Trophoblast cell (in vitro differentiated cells and primary cell): Measurements from ENCODE around the gene NUFIP1.

ENCODE experiments used
- DNase-seq, 2 donors: peaks; one replicate each; pipeline ENCODE4 v3.0.0-alpha.2; 2016
- H2AFZ ChIP-seq: 2 replicates; pipeline ENCODE4 v1.6.1; 2013; ENCODE audit warnings: low read length, moderate library complexity, mild to moderate bottlenecking; ENCODE audit not compliant: insufficient read depth, poor library complexity
- H2AK5ac ChIP-seq: 2 replicates; pipeline ENCODE4 v1.6.1; 2013; ENCODE audit warnings: mild to moderate bottlenecking, low read length
- H2BK120ac ChIP-seq: 2 replicates; pipeline ENCODE4 v1.6.1; 2013; ENCODE audit warnings: low read length, mild to moderate bottlenecking, moderate library complexity; ENCODE audit not compliant: insufficient read depth, poor library complexity
- H2BK12ac ChIP-seq: 2 replicates; pipeline ENCODE4 v1.6.1; 2013; ENCODE audit warnings: mild to moderate bottlenecking, low read length, moderate library complexity
- H2BK5ac ChIP-seq: 2 replicates; pipeline ENCODE4 v1.6.1; 2013; ENCODE audit warnings: low read length, low read depth, moderate library complexity, mild to moderate bottlenecking; ENCODE audit not compliant: poor library complexity
- H3K14ac ChIP-seq: 2 replicates; pipeline ENCODE4 v1.6.1; 2013; ENCODE audit warnings: mild to moderate bottlenecking, low read length
- H3K18ac ChIP-seq: 2 replicates; pipeline ENCODE4 v1.6.1; 2013; ENCODE audit warnings: mild to moderate bottlenecking, low read length
- H3K23ac ChIP-seq: 2 replicates; pipeline ENCODE4 v1.6.1; 2013; ENCODE audit warnings: low read length
- H3K27ac ChIP-seq: 2 replicates; pipeline ENCODE4 v1.5.1; 2013; ENCODE audit warnings: low read depth, mild to moderate bottlenecking, inconsistent platforms, low read length, moderate library complexity
- H3K27me3 ChIP-seq: 2 replicates; pipeline ENCODE4 v1.6.1; 2013; ENCODE audit warnings: inconsistent platforms, mild to moderate bottlenecking, low read length, moderate library complexity; ENCODE audit not compliant: insufficient read depth
- H3K36me3 ChIP-seq, 2 experiments: 1 replicate in 1 of 2; 2 replicates in 1 of 2; pipeline ENCODE4 v1.6.1; 2013; ENCODE audit warnings: low read length in 2 of 2, mild to moderate bottlenecking in 2 of 2, moderate library complexity in 1 of 2; ENCODE audit not compliant: insufficient read depth in 2 of 2, control insufficient read depth in 1 of 2
- H3K4ac ChIP-seq: 2 replicates; pipeline ENCODE4 v1.6.1; 2013; ENCODE audit warnings: low read depth, mild to moderate bottlenecking, low read length, moderate library complexity
- H3K4me1 ChIP-seq, 2 experiments: 1 replicate in 1 of 2; 2 replicates in 1 of 2; pipeline ENCODE4 v1.6.1; 2013; ENCODE audit warnings: low read length in 2 of 2, mild to moderate bottlenecking in 2 of 2, moderate library complexity in 1 of 2; ENCODE audit not compliant: insufficient read depth in 2 of 2, control insufficient read depth in 1 of 2
- H3K4me2 ChIP-seq: 2 replicates; pipeline ENCODE4 v1.6.1; 2013; ENCODE audit warnings: inconsistent platforms, mild to moderate bottlenecking, low read length, moderate library complexity
- H3K4me3 ChIP-seq: 2 replicates; pipeline ENCODE4 v1.5.1; 2013; ENCODE audit warnings: mild to moderate bottlenecking, low read depth, low read length, inconsistent platforms
- H3K79me1 ChIP-seq: one replicate; pipeline ENCODE4 v1.6.1; 2013; ENCODE audit warnings: low read length
- H3K79me2 ChIP-seq: 2 replicates; pipeline ENCODE4 v1.6.1; 2013; ENCODE audit warnings: low read length, mild to moderate bottlenecking; ENCODE audit not compliant: control insufficient read depth, insufficient read depth, poor library complexity
- H3K9ac ChIP-seq: 2 replicates; pipeline ENCODE4 v1.6.1; 2013; ENCODE audit warnings: mild to moderate bottlenecking, low read length
- H3K9me3 ChIP-seq: 2 replicates; pipeline ENCODE4 v1.6.1; 2013; ENCODE audit warnings: low read depth, mild to moderate bottlenecking, control low read depth, inconsistent platforms, low read length; ENCODE audit not compliant: insufficient read depth
- H4K12ac ChIP-seq: 2 replicates; pipeline ENCODE4 v1.6.1; 2013; ENCODE audit warnings: low read depth, mild to moderate bottlenecking, low read length, moderate library complexity
- H4K8ac ChIP-seq: 2 replicates; pipeline ENCODE4 v1.6.1; 2013; ENCODE audit warnings: low read depth, mild to moderate bottlenecking, low read length, moderate library complexity
- H4K91ac ChIP-seq: one replicate; pipeline ENCODE4 v1.6.1; 2013; ENCODE audit warnings: low read depth, mild to moderate bottlenecking, low read length, moderate library complexity
- WGBS: extraction: QIAGEN DNeasy Blood & Tissue Kit; methylation state at CpG from one replicate; pipeline ENCODE4 v1.1.7; 2013; ENCODE audit warnings: missing lambda C conversion rate; ENCODE audit not compliant: insufficient read length, insufficient coverage; ENCODE audit errors: extremely low coverage; 5-methylcytosine and 5-hydroxymethylcytosine counted together

The NUFIP1 gene

DNA sequence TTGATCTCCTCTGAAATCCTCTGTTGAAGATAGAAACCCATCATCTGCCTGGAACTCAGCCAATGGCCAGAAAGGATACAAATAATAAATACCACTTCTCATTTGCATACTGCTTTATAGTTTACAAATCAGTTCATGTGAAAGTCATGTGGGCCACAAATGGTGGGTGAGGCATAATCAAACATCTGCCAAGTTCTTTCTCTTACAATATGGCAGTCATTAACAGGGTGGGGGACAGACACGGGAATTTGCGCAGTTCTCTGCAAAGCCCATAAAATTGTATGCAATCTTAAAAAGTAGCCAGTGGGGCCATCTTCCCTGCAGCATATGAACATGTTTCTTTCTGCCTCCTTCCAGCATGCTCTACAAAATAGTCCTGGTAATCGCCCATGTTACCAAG lies 59.6 kb downstream of the NUFIP1 start:
- no peak overlapping the region for H3K18ac ChIP-seq
- H3K79me1 ChIP-seq = no peaks in the 10 kb centered on the region
- H4K91ac ChIP-seq = no peak overlapping the region
- H3K9ac ChIP-seq = no peak overlapping the region
- no peak overlapping the region for H2AK5ac ChIP-seq
- H3K4me2 ChIP-seq = no peak overlapping the region
- no peak overlapping the region for H3K4ac ChIP-seq
- no peak overlapping the region for H2BK12ac ChIP-seq
- H2BK5ac ChIP-seq = no peak overlapping the region
- no peaks in the 10 kb centered on the region for H3K79me2 ChIP-seq
- no peaks in the 10 kb centered on the region for H3K9me3 ChIP-seq
- peaks cover 0 to 5% of the 10 kb centered on the region in 2 experiments for H3K4me1 ChIP-seq
- H3K27me3 ChIP-seq = no peaks in the 10 kb centered on the region
- no peak overlapping the region for H3K4me3 ChIP-seq
- no peak overlapping the region for H2BK120ac ChIP-seq
- no peak overlapping the region for H2AFZ ChIP-seq
- no CpG with 5 or more reads among the region's 3 CpGs for WGBS
- no peak for DNase-seq
- H3K23ac ChIP-seq = no peak overlapping the region
- H3K36me3 ChIP-seq = no peaks in the 10 kb centered on the region
- H3K27ac ChIP-seq = no peak overlapping the region
- H3K14ac ChIP-seq = no peak overlapping the region
- H4K12ac ChIP-seq = no peak overlapping the region
- no peak overlapping the region for H4K8ac ChIP-seq

DNA sequence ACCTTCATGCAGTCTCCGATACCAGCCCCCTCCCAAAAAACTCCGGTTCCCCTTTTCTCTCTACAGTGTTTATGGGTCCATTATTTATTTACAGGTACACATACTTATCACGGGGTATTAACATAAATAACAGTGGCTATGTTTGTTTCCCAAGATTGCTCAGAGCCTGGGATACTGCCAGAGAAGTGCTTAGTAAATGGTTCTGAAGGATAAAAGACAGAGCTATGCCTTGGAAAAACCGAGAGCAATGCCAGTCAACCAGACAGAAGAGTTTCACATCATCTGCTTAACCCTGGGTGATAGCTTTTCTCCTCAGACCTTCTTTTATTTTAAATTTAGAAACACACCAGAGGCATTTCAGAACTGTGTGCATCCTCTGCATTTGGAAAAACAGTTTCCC lies 61.3 kb downstream of the NUFIP1 start:
- H3K4me2 ChIP-seq = no peak overlapping the region
- H3K4ac ChIP-seq = no peak overlapping the region

DNA sequence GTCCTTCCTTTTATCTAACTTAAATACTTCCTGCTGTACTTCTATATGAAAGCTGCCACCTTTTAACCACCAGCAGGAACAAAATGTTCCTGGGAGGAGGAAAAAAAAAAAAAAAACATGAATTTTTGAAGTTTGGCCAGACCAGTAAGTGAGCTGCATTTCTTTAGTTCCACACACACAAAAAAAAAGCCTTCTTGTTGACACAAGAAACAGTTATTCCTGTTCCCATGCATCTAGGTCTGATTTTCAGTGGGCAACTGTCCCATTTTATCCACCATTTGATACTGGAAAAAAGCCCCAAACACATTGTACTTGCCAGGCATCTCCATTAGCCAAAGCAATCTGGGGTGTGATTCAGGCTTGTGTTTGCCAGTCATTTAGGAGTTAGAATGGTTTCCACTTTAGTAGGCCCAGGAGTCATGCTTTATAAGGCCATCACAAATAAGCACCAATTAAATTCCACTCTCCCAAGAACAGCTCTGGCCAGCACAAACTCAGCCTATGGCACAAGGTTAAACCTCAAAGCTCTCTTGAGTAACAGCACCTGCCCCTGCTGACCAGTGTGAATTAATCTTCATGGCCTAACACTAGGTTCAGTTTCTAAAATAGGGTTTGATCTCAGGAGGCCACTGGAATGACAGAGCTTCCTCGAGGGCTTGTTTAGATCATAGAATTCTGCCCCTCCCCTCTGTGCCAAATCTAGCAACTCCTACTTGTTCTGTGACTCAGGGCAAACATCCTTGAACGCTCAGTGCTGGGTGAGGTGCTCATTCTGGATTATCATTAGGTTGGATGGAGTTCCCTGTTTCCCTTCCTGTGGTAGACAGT lies 67.1 kb downstream of the NUFIP1 start:
- H3K4ac ChIP-seq = no peak overlapping the region
- DNase-seq = no peak
- no peaks in the 10 kb centered on the region for H3K27me3 ChIP-seq
- WGBS = no CpG with 5 or more reads among the region's 2 CpGs
- H3K27ac ChIP-seq = no peak overlapping the region
- H3K9ac ChIP-seq = no peak overlapping the region
- H2BK12ac ChIP-seq = no peak overlapping the region
- H3K4me1 ChIP-seq = peaks cover 8 to 9% of the 10 kb centered on the region in 2 experiments
- no peak overlapping the region for H2AK5ac ChIP-seq
- H4K91ac ChIP-seq = no peak overlapping the region
- no peak overlapping the region for H3K4me2 ChIP-seq
- H3K4me3 ChIP-seq = no peak overlapping the region
- H2BK120ac ChIP-seq = no peak overlapping the region
- H4K12ac ChIP-seq = no peak overlapping the region
- no peak overlapping the region for H2AFZ ChIP-seq
- H3K18ac ChIP-seq = no peak overlapping the region
- H3K9me3 ChIP-seq = no peaks in the 10 kb centered on the region
- H3K79me2 ChIP-seq = peaks cover 5% of the 10 kb centered on the region
- peaks cover 11% of the 10 kb centered on the region for H3K79me1 ChIP-seq
- H2BK5ac ChIP-seq = no peak overlapping the region
- H3K14ac ChIP-seq = no peak overlapping the region
- H3K23ac ChIP-seq = no peak overlapping the region
- H4K8ac ChIP-seq = no peak overlapping the region
- no peaks in the 10 kb centered on the region for H3K36me3 ChIP-seq

More for the DNA sequence above, 61.3 kb downstream of the NUFIP1 start:
- H3K18ac ChIP-seq = no peak overlapping the region
- no peak overlapping the region for H3K23ac ChIP-seq
- no peak overlapping the region for H2AFZ ChIP-seq
- H2BK5ac ChIP-seq = no peak overlapping the region
- no CpG with 5 or more reads among the region's 4 CpGs for WGBS
- H3K9ac ChIP-seq = no peak overlapping the region
- H4K8ac ChIP-seq = no peak overlapping the region
- H3K79me1 ChIP-seq = no peaks in the 10 kb centered on the region
- H3K14ac ChIP-seq = no peak overlapping the region
- no peak overlapping the region for H2BK12ac ChIP-seq
- H2BK120ac ChIP-seq = no peak overlapping the region
- peaks cover 0 to 5% of the 10 kb centered on the region in 2 experiments for H3K4me1 ChIP-seq
- no peak overlapping the region for H3K4me3 ChIP-seq
- no peak overlapping the region for H4K91ac ChIP-seq
- no peaks in the 10 kb centered on the region for H3K36me3 ChIP-seq
- no peaks in the 10 kb centered on the region for H3K79me2 ChIP-seq
- H3K9me3 ChIP-seq = no peaks in the 10 kb centered on the region
- no peak overlapping the region for H4K12ac ChIP-seq
- DNase-seq = no peak
- H3K27ac ChIP-seq = no peak overlapping the region
- H3K27me3 ChIP-seq = no peaks in the 10 kb centered on the region
- H2AK5ac ChIP-seq = no peak overlapping the region

DNA sequence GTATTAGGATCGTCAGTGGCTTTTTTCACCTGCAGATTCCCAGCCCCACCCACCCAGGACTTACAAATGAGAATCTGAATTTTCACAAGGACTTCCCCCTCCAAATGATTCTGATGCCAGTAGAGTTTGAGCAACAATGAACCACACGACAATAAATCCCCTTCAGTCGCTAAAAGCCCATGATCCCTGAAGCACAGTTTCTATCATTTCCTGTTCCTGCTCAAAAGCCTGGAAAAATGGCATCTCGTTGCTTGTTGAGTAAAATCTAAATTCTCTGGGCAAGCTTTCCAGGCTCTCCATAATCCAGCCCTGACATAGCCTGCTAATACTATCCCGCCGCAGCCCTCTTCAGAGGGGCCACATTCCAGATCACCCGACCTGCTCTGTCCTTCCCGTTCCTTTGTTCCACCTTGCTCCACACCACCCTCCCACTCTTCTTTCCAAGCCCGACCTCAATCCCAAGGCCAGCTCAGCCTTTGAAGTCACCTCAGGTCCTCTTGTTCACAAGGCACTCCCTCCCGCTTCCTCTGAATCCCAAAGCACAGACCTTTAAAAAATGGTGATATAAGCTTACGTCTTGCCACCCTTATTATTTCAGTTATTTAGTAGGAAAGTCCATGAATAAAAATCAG lies 67.9 kb downstream of the NUFIP1 start:
- H4K8ac ChIP-seq = no peak overlapping the region
- DNase-seq = no peak
- no peaks in the 10 kb centered on the region for H3K36me3 ChIP-seq
- no peak overlapping the region for H3K27ac ChIP-seq
- peaks cover 5% of the 10 kb centered on the region for H3K79me2 ChIP-seq
- peaks cover 8 to 9% of the 10 kb centered on the region in 2 experiments for H3K4me1 ChIP-seq
- no peak overlapping the region for H4K12ac ChIP-seq
- no peaks in the 10 kb centered on the region for H3K27me3 ChIP-seq
- H3K4ac ChIP-seq = no peak overlapping the region
- WGBS = no CpG with 5 or more reads among the region's 11 CpGs
- H3K4me2 ChIP-seq = no peak overlapping the region
- H4K91ac ChIP-seq = peak overlapping the region; percentile 48
- H2BK12ac ChIP-seq = peak overlapping the region; percentile 58
- no peak overlapping the region for H3K14ac ChIP-seq
- H2BK120ac ChIP-seq = peak overlapping the region; percentile 34
- no peak overlapping the region for H3K18ac ChIP-seq
- no peak overlapping the region for H3K9ac ChIP-seq
- no peak overlapping the region for H2BK5ac ChIP-seq
- H2AK5ac ChIP-seq = no peak overlapping the region
- H2AFZ ChIP-seq = no peak overlapping the region
- no peaks in the 10 kb centered on the region for H3K9me3 ChIP-seq
- H3K23ac ChIP-seq = no peak overlapping the region
- no peak overlapping the region for H3K4me3 ChIP-seq
- H3K79me1 ChIP-seq = peaks cover 11% of the 10 kb centered on the region
